Keratinocyte (primary cell): Measurements from ENCODE around the gene WDR4. TPM values are rescaled to one million over a fixed set of nuclear protein-coding genes. Genes with fewer than 3 reads are reported as not detected.
"Not testable (repeated sequence)": the region's sequence is repeated elsewhere in the genome, so short reads cannot be mapped to it uniquely, and the experiment has no call there.

Source experiments
- DNase-seq: peaks from one replicate; pipeline ENCODE4 v3.0.0-alpha.2; 2011; ENCODE audit warnings: low read depth, missing footprints, low spot score
- FAIRE-seq: peaks from 2 replicates; lab custom pipeline; 2011; peaks lifted over from hg19 to GRCh38; lab: Jason Lieb, UNC
- H2AFZ ChIP-seq: 2 replicates; pipeline ENCODE4 v1.6.0; 2012; ENCODE audit warnings: low read length, control low read depth, inconsistent platforms; ENCODE audit not compliant: control insufficient read depth
- H3K27ac ChIP-seq: 2 replicates; pipeline ENCODE4 v1.5.1; 2011; ENCODE audit warnings: low read length; ENCODE audit not compliant: control insufficient read depth, insufficient read depth
- H3K27me3 ChIP-seq: 3 replicates; pipeline ENCODE4 v1.6.0; 2011; ENCODE audit warnings: low read length; ENCODE audit not compliant: control insufficient read depth, insufficient read depth; ENCODE audit errors: extremely low read depth
- H3K36me3 ChIP-seq, 2 experiments: 2 replicates in 1 of 2; 3 replicates in 1 of 2; pipeline ENCODE4 v1.5.1; 2011; ENCODE audit warnings: low read length in 2 of 2, mild to moderate bottlenecking in 1 of 2; ENCODE audit not compliant: control insufficient read depth in 2 of 2, insufficient read depth in 2 of 2; ENCODE audit errors: extremely low read depth in 1 of 2
- H3K4me1 ChIP-seq: 3 replicates; pipeline ENCODE4 v1.5.1; 2011; ENCODE audit warnings: low read length; ENCODE audit not compliant: control insufficient read depth, insufficient read depth; ENCODE audit errors: extremely low read depth
- H3K4me2 ChIP-seq: 3 replicates; pipeline ENCODE4 v1.6.0; 2011; ENCODE audit warnings: low read depth, low read length; ENCODE audit not compliant: control insufficient read depth, insufficient read depth; ENCODE audit errors: extremely low read depth
- H3K4me3 ChIP-seq, 3 experiments: fragments of 200-600 bp in 1 of 3; sonication (generic) in 1 of 3; 2 replicates in 2 of 3; 3 replicates in 1 of 3; pipeline ENCODE4 v1.5.1; 2011 to 2016; ENCODE audit warnings: low read length in 3 of 3, mild to moderate bottlenecking in 3 of 3, control low read depth in 2 of 3, inconsistent platforms in 1 of 3, low read depth in 1 of 3, mixed read lengths in 1 of 3, mixed run types in 1 of 3, moderate library complexity in 1 of 3; ENCODE audit not compliant: control insufficient read depth in 2 of 3, insufficient read depth in 2 of 3; ENCODE audit errors: extremely low read depth in 1 of 3
- H3K79me2 ChIP-seq: 2 replicates; pipeline ENCODE4 v1.6.0; 2012; ENCODE audit warnings: low read length; ENCODE audit not compliant: control insufficient read depth, insufficient read depth
- H3K9ac ChIP-seq: 3 replicates; pipeline ENCODE4 v1.6.0; 2011; ENCODE audit warnings: low read length; ENCODE audit not compliant: control insufficient read depth, insufficient read depth; ENCODE audit errors: extremely low read depth
- H3K9me1 ChIP-seq: 3 replicates; pipeline ENCODE4 v1.6.0; 2011; ENCODE audit warnings: low read length; ENCODE audit not compliant: control insufficient read depth, insufficient read depth; ENCODE audit errors: extremely low read depth
- H3K9me3 ChIP-seq: 2 replicates; pipeline ENCODE4 v1.5.1; 2012; ENCODE audit warnings: low read depth, low read length; ENCODE audit not compliant: control insufficient read depth
- H4K20me1 ChIP-seq: 3 replicates; pipeline ENCODE4 v1.6.0; 2011; ENCODE audit warnings: low read length; ENCODE audit not compliant: control insufficient read depth, insufficient read depth; ENCODE audit errors: extremely low read depth
- EZH2 ChIP-seq: IDR thresholded peaks from one replicate; pipeline ENCODE4 v1.6.1; 2012; ENCODE audit warnings: inconsistent platforms, mild to moderate bottlenecking, low read length, moderate library complexity
- dilution Hi-C: fragments of 300-500 bp; cut with MboI; formaldehyde crosslinking; loops from one replicate; pipeline ENCODE4 v1.7.0; 2020; ENCODE audit warnings: low sequenced_read_pairs; ENCODE audit not compliant: extremely low pct_ligation_motif_present
- polyA plus RNA-seq, 5 experiments: library from polyadenylated mRNA; depleted of rRNA in 3 of 5; stranded (reverse) in 3 of 5; stranded (forward) in 1 of 5; unstranded in 1 of 5; fragments of >200 nt; gene quantifications; 1 replicate in 1 of 5; 2 replicates in 3 of 5; 3 replicates in 1 of 5; pipeline versions ENCODE4 v1.2.1 to v1.2.3, GENCODE V29; 2011 to 2012; ENCODE audit warnings: missing spikeins in 2 of 5, low read depth in 1 of 5, low replicate concordance in 1 of 5
- TF ChIP-seq, protein P1 (sequence below), 3 experiments: IDR thresholded peaks in 1 of 3; conservative IDR thresholded peaks in 1 of 3; optimal IDR thresholded peaks in 1 of 3; 2 replicates in 2 of 3; 3 replicates in 1 of 3; pipeline versions ENCODE3 to v1.5.1; 2011; ENCODE audit warnings: low read length in 3 of 3, mild to moderate bottlenecking in 3 of 3, moderate library complexity in 2 of 3, control low read depth in 1 of 3, inconsistent platforms in 1 of 3; ENCODE audit not compliant: insufficient read depth in 2 of 3; ENCODE audit errors: extremely low read depth in 1 of 3

Gene WDR4
- polyA plus RNA-seq, 1 donor (not counting 4 experiments of a cell fraction or from before 2014, with no cell fraction given) = 14.9 TPM

DNA sequence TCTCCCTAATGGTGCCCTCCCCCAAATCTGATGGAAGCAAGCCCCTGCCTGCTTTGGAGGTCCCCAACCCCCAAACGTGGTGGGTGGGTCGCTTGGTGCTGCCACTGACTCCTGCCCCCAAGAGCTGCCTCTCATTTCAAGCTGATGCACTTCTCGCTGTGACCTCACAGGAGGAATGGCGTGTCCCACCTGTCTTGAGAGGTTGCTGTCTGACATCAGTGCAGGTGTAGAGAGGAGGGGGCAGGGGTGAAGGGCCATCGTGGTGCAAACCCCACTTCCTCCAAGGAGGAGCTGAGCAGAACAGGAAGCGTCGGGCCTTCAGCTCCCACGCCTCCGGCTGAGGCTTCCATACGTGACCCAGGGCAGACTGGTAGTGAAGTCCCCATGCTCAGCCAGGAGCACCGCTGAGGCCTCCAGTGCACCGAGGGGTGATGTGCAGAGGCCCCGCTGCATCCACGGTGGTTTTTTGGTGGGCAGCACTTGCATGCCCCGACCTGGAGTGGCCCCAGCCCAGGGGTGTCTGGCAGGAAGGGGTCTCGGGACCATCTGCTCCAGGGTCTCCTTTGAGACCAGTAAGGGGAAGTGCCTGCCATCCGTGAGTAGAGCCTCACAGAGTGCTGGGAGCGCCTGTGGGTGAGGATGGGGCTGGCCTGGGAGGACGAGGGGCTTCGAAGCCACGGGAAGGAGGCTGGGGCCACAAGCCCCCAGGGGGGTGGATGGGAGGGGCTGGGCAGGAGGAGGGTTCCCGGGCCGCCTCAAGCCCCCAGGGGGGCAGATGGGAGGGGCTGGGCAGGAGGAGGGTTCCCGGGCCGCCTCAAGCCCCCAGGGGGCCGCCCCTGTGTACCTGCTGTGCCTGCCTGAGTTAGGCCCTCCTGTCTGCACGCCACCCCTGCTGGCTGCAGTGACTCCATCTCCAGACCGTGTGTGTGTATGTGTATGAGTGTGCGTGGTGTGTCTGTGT is 39.8 kb downstream of the WDR4 start:
- Histone ChIP-seq H3K27me3 (no peaks in the 10 kb centered on the region), H3K4me2 (no peak overlapping the region), H3K36me3 (peaks cover 22 to 28% of the 10 kb centered on the region in 2 experiments), H3K27ac (no peak overlapping the region), H3K79me2 (peaks cover 10% of the 10 kb centered on the region), H3K9ac (no peak overlapping the region), H4K20me1 (peaks cover 16% of the 10 kb centered on the region), H2AFZ (no peak overlapping the region), H3K4me3 (no peak overlapping the region), H3K4me1 (no peaks in the 10 kb centered on the region), H3K9me1 (peaks cover 2% of the 10 kb centered on the region), H3K9me3 (no peaks in the 10 kb centered on the region)
- dilution Hi-C loops = no loop called here
- FAIRE-seq (no peak), DNase-seq (no peak)
- TF ChIP-seq, protein P1, sequence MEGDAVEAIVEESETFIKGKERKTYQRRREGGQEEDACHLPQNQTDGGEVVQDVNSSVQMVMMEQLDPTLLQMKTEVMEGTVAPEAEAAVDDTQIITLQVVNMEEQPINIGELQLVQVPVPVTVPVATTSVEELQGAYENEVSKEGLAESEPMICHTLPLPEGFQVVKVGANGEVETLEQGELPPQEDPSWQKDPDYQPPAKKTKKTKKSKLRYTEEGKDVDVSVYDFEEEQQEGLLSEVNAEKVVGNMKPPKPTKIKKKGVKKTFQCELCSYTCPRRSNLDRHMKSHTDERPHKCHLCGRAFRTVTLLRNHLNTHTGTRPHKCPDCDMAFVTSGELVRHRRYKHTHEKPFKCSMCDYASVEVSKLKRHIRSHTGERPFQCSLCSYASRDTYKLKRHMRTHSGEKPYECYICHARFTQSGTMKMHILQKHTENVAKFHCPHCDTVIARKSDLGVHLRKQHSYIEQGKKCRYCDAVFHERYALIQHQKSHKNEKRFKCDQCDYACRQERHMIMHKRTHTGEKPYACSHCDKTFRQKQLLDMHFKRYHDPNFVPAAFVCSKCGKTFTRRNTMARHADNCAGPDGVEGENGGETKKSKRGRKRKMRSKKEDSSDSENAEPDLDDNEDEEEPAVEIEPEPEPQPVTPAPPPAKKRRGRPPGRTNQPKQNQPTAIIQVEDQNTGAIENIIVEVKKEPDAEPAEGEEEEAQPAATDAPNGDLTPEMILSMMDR (optimal IDR thresholded peaks at IDR 0.05 in 1 of 3, IDR thresholded peaks at IDR 0.05 in 1 of 3, conservative IDR thresholded peaks at IDR 0.05 in 1 of 3; ENCODE audit: extremely low read depth in 1 of 3, insufficient read depth in 2 of 3, low read length in 3 of 3) = no peak
- no peak for TF ChIP-seq EZH2

DNA sequence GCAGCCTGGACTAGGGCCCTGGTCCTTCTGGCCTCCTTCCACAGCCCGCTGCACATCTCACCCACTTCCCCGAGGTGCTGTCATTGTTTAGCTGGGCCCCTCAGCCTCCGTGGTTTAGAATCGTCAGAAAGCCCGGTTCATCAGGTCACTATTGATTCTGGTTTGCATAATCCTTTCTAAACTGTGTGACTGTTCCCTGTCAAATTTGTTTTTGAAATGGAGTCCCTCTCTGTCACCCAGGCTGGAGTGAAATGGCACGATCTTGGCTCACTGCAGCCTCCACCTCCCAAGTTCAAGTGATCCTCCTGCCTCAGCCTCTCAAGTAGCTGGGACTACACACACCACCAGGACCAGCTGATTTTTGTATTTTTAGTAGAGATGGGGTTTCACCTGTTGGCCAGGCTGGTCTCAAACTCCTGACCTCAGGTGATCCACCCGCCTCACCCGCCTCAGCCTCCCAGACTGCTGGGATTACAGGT is 41.1 kb downstream of the WDR4 start:
- H3K4me3 ChIP-seq, H3K9me3 ChIP-seq, H3K79me2 ChIP-seq, H3K9ac ChIP-seq, dilution Hi-C loops, DNase-seq, H3K4me1 ChIP-seq, H4K20me1 ChIP-seq, H3K9me1 ChIP-seq, H3K27me3 ChIP-seq, H3K4me2 ChIP-seq, H3K27ac ChIP-seq, H2AFZ ChIP-seq, FAIRE-seq: not testable (repeated sequence)
- H3K36me3 ChIP-seq = peaks cover 20 to 28% of the 10 kb centered on the region in 2 experiments
